Brain microvascular endothelial cell (primary cell): ENCODE data around the gene PAN3.

Source experiments
- DNase-seq: peaks from one replicate; pipeline ENCODE4 v3.0.0-alpha.2; 2020
- H3K27ac ChIP-seq: fragments of 250-450 bp; sonication (Bioruptor Pico); 2 replicates; pipeline ENCODE4 v1.5.1; 2020; ENCODE audit warnings: mild to moderate bottlenecking, moderate library complexity
- H3K27me3 ChIP-seq: fragments of 250-450 bp; sonication (Bioruptor Pico); replicated peaks from 2 replicates; pipeline ENCODE4 v1.5.1; 2020; ENCODE audit warnings: mild to moderate bottlenecking
- H3K36me3 ChIP-seq: fragments of 250-450 bp; sonication (Bioruptor Pico); replicated peaks from 2 replicates; pipeline ENCODE4 v1.5.1; 2020; ENCODE audit warnings: mild to moderate bottlenecking
- H3K4me3 ChIP-seq: 2 replicates; pipeline ENCODE4 v1.5.1; 2011; ENCODE audit warnings: low read depth, mild to moderate bottlenecking, control low read depth, low read length, moderate library complexity
- CTCF ChIP-seq: IDR thresholded peaks from 2 replicates; pipeline ENCODE4 v1.5.1; 2011; ENCODE audit warnings: low read depth, mild to moderate bottlenecking, moderate library complexity, low read length, control low read depth, inconsistent platforms; ENCODE audit errors: missing control alignments
- in situ Hi-C: cut with HindIII; loops from 2 replicates; pipeline ENCODE4 v1.10.0; 2017; ENCODE audit warnings: low sequenced_read_pairs, low pct_ligation_motif_present

The PAN3 gene

GRCh38 chr13:28316129-28316528 is 177.8 kb downstream of the PAN3 start:
- no peaks in the 10 kb centered on the region for H3K27me3 ChIP-seq
- no peak for DNase-seq
- no peaks in the 10 kb centered on the region for H3K36me3 ChIP-seq
- in situ Hi-C loops, result loop anchor here (25.0 kb wide), 1 partner anchor 321 kb away; no protein-coding TSS in a partner anchor
- no peak for TF ChIP-seq CTCF
- no peak overlapping the region for H3K27ac ChIP-seq
- H3K4me3 ChIP-seq, result no peak overlapping the region

DNA sequence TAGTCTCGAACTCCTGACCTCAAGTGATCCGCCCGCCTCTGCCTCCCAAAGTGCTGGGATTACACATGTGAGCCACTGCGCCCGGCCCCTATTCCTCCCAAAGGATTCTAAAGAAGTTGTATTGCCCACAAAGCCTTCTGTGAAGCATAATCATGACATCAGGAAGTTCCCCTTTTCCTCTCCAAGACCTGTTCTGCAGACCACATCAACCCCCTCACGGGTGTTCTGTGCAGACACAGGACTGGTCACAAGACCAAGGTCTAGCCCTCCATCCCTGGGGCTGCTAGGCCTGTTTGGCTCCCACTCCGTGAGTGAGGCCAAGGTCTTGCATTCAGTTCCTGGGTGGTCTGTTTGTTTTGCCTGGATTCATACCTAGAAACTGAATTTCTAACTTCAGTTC is 178.5 kb downstream of the PAN3 start:
- Histone ChIP-seq H3K4me3 (no peak overlapping the region), H3K27me3 (no peaks in the 10 kb centered on the region), H3K36me3 (no peaks in the 10 kb centered on the region), H3K27ac (no peak overlapping the region)
- in situ Hi-C loops, result loop anchor here (25.0 kb wide), 1 partner anchor 320 kb away; no protein-coding TSS in a partner anchor
- no peak for DNase-seq
- TF ChIP-seq CTCF, result no peak

GRCh38 chr13:28318496-28318895 is 180.2 kb downstream of the PAN3 start:
- in situ Hi-C loops, result loop anchor here (25.0 kb wide), 1 partner anchor 319 kb away; no protein-coding TSS in a partner anchor
- no peak for TF ChIP-seq CTCF
- H3K27ac ChIP-seq, result no peak overlapping the region
- no peaks in the 10 kb centered on the region for H3K36me3 ChIP-seq
- H3K27me3 ChIP-seq, result no peaks in the 10 kb centered on the region
- DNase-seq, result no peak
- no peak overlapping the region for H3K4me3 ChIP-seq

- Histone ChIP-seq H3K36me3 (no peaks in the 10 kb centered on the region), H3K27me3 (no peaks in the 10 kb centered on the region), H3K4me3 (no peak overlapping the region), H3K27ac (no peak overlapping the region)
- in situ Hi-C loops, result loop anchor here (25.0 kb wide), 1 partner anchor 318 kb away; no protein-coding TSS in a partner anchor
- no peak for TF ChIP-seq CTCF
- DNase-seq, result no peak
Measured at GRCh38 chr13:28319528-28319927, 181.2 kb downstream of the PAN3 start.

- no peaks in the 10 kb centered on the region for H3K36me3 ChIP-seq
- TF ChIP-seq CTCF, result no peak
- no peak overlapping the region for H3K4me3 ChIP-seq
- DNase-seq, result no peak
- in situ Hi-C loops, result loop anchor here (25.0 kb wide), 1 partner anchor 317 kb away; no protein-coding TSS in a partner anchor
- H3K27ac ChIP-seq, result no peak overlapping the region
- H3K27me3 ChIP-seq, result no peaks in the 10 kb centered on the region
Measured at GRCh38 chr13:28320209-28320608, 181.9 kb downstream of the PAN3 start.
